Skeletal muscle tissue (tissue), 4 donors: Measurements from ENCODE around the gene TBCK. TPM values are rescaled to one million over a fixed set of nuclear protein-coding genes. Genes with fewer than 3 reads are reported as not detected.

Source experiments
- H3K27ac ChIP-seq: one replicate; pipeline ENCODE4 v1.7.0; 2013; ENCODE audit warnings: mild to moderate bottlenecking, low read depth, low read length, inconsistent platforms
- H3K27me3 ChIP-seq, 3 donors: one replicate each; pipeline ENCODE4 v1.7.0; 2013; ENCODE audit warnings: low read length in 3 of 3; ENCODE audit not compliant: control insufficient read depth in 3 of 3, insufficient read depth in 3 of 3
- H3K36me3 ChIP-seq, 3 donors: one replicate each; pipeline ENCODE4 v1.7.0; 2013; ENCODE audit warnings: low read length in 3 of 3; ENCODE audit not compliant: control insufficient read depth in 3 of 3, insufficient read depth in 3 of 3
- H3K4me1 ChIP-seq, 3 donors: one replicate each; pipeline ENCODE4 v1.7.0; 2013; ENCODE audit warnings: low read length in 3 of 3, mild to moderate bottlenecking in 3 of 3; ENCODE audit not compliant: control insufficient read depth in 3 of 3, insufficient read depth in 3 of 3
- H3K4me3 ChIP-seq, 3 donors: one replicate each; pipeline ENCODE4 v1.7.0; 2013; ENCODE audit warnings: low read length in 3 of 3
- H3K9ac ChIP-seq, 3 donors: one replicate each; pipeline ENCODE4 v1.7.0; 2013; ENCODE audit warnings: low read length in 3 of 3, mild to moderate bottlenecking in 3 of 3, moderate library complexity in 2 of 3, low read depth in 1 of 3
- H3K9me3 ChIP-seq, 3 donors: one replicate each; pipeline ENCODE4 v1.7.0; 2013; ENCODE audit warnings: low read length in 3 of 3; ENCODE audit not compliant: control insufficient read depth in 3 of 3
- total RNA-seq: library from RNA; depleted of rRNA; stranded (reverse); fragments of >200 nt; gene quantifications from one replicate; pipeline ENCODE4 v1.2.3, GENCODE V29; 2014
- donor health status: Osteomylitis.

The TBCK gene
- 55.8 TPM for total RNA-seq

DNA sequence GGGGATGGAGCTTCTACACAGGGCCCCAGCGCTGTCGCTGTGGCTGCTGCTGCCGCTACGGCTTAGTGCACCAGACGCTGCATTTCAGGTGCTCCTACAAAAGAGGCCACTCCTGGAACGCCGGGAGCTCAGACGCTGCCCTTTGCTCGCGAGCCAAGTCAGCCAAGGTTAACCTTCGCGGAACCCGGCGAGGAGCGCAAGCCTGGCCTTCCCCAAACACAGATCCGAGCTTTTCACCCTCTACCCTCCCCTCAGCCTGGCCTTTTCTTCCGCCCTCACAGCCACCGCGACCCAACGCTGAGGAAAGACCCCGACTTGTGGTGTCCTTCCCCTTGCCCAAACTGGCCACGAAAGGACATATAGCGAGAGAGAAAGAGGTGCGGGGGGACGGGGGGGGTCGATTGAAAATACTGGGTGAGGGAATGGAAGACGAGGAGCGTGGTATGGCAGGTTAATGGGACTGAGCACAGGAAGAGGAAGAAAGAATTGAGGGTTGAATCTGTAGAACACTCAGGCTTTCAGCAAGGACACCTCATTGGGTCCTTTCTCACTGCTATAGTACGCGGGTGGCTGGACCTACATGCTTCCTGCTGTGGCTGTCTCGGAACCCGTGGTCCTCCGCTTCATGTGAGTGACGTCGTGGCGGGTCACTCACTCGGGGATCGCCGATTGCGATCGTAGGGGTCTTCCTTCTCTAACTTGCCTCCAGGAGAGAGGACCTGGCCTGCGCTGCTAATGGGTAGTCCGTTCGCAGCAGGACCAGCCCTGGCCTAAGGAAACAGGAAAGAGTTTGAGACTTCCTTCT lies at the start of gene TBCK, which contains the start of gene AIMP1:
TBCK (minus strand) TSS at position 242 of the 805 bp plus-strand sequence. CDS start 7,249 bp downstream, outside the sequence.
AIMP1 (plus strand) TSS at position 583 of the 805 bp plus-strand sequence. CDS start 8,460 bp downstream, outside the sequence.
- peaks cover 13 to 28% (median 24%) of the 10 kb centered on the region in 3 donors for H3K4me1 ChIP-seq
- H3K27ac ChIP-seq, result peak within 1 kb of the TSS; percentile 96
- H3K9ac ChIP-seq, result peak within 1 kb of the TSS; percentile 97 to 99 (median 99)
- H3K4me3 ChIP-seq, result peak within 1 kb of the TSS; percentile 97 to 99 (median 98)
- no peaks in the 10 kb centered on the region for H3K36me3 ChIP-seq
- H3K27me3 ChIP-seq, result no peaks in the 10 kb centered on the region
- H3K9me3 ChIP-seq, result no peaks in the 10 kb centered on the region

DNA sequence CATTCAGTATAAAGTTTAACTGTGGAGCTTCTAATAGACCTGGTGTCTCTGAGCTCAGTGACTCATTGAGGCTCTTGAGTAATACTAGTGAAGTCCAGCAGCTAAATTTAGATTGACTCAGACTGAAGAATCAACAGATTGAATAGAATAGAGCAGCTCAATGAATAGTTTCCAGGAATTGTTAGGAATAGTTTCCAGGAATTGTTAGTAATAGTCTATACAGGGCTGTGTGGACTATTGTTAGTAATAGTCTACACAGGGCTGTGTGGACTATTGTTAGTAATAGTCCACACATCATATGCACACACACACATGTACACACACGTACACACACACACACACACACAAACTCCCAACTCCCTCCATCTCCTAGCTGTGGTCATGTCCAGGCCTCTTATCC lies 49.6 kb upstream of the TBCK start:
- H3K9me3 ChIP-seq, result no peaks in the 10 kb centered on the region
- H3K4me1 ChIP-seq, result peaks cover 0 to 5% (median 0%) of the 10 kb centered on the region in 3 donors
- peak overlapping the region; percentile 25 for H3K27ac ChIP-seq
- no peak overlapping the region for H3K9ac ChIP-seq
- H3K36me3 ChIP-seq, result no peaks in the 10 kb centered on the region
- no peak overlapping the region for H3K4me3 ChIP-seq
- H3K27me3 ChIP-seq, result no peaks in the 10 kb centered on the region

DNA sequence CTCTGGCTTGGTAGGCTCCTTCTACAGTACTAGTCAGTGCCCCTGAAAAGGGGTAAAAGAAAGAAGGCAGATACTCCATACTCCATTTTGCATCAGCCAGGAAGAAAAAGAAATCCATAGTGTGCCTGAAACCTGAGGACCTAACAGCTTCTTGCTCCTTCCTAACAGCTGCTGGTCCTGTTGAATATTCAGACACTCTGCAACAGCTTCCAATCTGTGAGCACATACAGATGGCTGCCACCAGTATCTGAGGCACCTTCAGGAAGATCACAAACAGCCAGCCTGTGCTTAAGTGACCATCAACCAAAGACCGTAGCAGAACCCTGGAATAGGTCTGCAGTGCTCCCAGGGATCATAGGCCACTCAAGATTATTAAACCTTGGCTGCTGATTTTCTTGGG lies 48.3 kb upstream of the TBCK start:
- H3K27ac ChIP-seq, result no peak overlapping the region
- H3K9ac ChIP-seq, result no peak overlapping the region
- H3K27me3 ChIP-seq, result no peaks in the 10 kb centered on the region
- no peak overlapping the region for H3K4me3 ChIP-seq
- no peaks in the 10 kb centered on the region for H3K9me3 ChIP-seq
- no peaks in the 10 kb centered on the region for H3K36me3 ChIP-seq
- peaks cover 0 to 5% (median 0%) of the 10 kb centered on the region in 3 donors for H3K4me1 ChIP-seq

DNA sequence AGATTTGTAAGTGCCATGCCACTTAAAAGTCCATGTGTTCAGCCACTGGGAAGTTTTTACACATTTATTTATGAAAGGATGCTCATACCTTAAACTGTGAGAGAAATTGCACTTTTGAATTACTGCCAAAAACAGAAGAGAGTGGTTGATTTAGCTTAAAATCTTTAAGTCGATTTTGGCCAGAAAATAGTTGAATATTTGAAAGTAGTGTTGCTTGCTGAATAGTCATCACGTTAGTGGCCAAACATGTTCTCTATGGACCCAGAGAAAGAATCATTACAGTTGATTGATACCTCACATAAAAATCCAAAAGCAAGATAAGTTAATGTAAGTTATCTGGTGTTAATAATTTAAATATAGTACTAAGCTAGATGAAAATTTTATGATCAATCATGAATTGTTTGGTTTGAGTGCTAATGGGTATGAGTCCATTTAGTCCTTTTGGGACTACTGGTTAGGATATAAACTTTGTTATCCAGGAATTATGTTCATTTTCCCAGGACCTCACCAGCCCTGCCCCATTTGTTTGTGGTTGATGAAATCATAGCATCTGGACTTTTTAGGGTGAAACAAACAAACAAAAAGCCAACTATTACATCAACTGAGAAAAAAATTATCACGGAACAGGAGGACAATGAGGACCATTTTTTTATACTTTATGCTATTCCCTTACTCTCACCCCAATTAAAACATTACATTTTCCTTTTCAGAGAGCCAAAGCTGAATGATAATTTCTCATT lies 46.2 kb upstream of the TBCK start:
- Histone ChIP-seq H3K4me1 (peaks cover 0 to 5% (median 0%) of the 10 kb centered on the region in 3 donors), H3K27me3 (no peaks in the 10 kb centered on the region), H3K27ac (no peak overlapping the region), H3K9me3 (no peaks in the 10 kb centered on the region), H3K4me3 (no peak overlapping the region), H3K9ac (no peak overlapping the region), H3K36me3 (no peaks in the 10 kb centered on the region)

DNA sequence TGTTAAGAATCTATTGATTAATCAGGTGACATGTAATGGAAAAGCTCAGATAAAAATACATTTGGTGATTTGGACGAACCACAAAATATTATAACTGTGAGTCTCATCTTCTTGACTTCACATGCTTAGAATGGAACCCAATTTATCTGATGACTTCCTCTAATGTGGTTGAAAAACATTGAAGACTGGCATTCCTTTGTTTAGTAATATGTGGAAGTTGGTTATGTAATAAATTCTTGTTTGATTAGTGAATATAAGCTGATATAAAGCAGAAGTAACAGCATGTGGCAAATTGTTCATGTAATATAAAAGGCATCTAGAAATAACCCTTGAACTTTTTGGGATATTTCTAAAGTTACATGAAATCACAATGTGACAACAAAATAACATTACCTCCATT lies 42.9 kb upstream of the TBCK start:
- Histone ChIP-seq H3K9ac (no peak overlapping the region), H3K27ac (no peak overlapping the region), H3K27me3 (no peaks in the 10 kb centered on the region), H3K4me3 (no peak overlapping the region), H3K4me1 (peaks cover 0 to 3% (median 0%) of the 10 kb centered on the region in 3 donors), H3K36me3 (no peaks in the 10 kb centered on the region), H3K9me3 (no peaks in the 10 kb centered on the region)

DNA sequence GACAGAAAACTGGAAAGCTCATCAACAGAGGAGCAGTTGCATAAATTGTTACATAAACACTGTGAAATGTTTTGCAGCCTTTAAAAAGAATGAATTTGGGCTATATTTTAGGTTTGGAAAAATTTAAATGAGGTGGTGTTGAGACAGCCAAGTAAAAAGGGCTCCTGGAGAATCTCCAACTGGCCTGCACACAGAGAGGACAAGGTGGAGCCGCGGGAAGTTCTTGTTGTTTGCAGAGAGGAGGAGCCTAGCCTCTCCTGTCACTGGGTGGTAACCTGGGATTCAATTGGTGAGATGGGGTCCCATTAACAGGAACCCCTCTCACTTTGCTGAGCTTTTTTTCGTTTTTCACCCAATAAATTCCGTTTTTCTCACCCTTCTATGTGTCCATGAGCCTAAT lies 39.2 kb upstream of the TBCK start:
- H3K9ac ChIP-seq, result no peak overlapping the region
- peaks cover 0 to 3% (median 0%) of the 10 kb centered on the region in 3 donors for H3K4me1 ChIP-seq
- no peaks in the 10 kb centered on the region for H3K36me3 ChIP-seq
- H3K4me3 ChIP-seq, result peak overlapping the region in 1 of 3 donors; percentile 21
- H3K27me3 ChIP-seq, result no peaks in the 10 kb centered on the region
- H3K9me3 ChIP-seq, result no peaks in the 10 kb centered on the region
- no peak overlapping the region for H3K27ac ChIP-seq

DNA sequence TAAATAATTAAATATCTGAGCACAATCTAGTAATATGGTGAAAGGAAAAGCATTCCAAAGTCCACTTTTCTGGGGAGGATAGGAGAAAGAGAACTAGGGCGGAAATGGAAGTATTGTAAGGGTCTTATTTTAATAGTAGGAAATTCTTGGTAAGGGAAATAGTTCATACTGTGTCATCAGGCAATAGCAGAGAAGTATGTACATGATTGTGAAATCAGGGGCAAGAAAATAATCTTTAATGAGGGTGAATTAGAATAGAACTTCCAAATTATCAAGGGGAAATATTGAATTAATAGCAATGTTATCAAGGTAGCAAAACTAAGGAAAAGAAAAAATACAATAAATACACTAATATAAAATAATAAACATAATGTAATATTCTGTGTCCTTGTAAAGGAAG lies 37.8 kb upstream of the TBCK start:
- Histone ChIP-seq H3K9ac (no peak overlapping the region), H3K4me1 (peaks cover 0 to 3% (median 0%) of the 10 kb centered on the region in 3 donors), H3K27me3 (no peaks in the 10 kb centered on the region), H3K36me3 (peaks cover 0 to under 1% (median under 1%) of the 10 kb centered on the region in 3 donors), H3K4me3 (no peak overlapping the region), H3K27ac (no peak overlapping the region), H3K9me3 (no peaks in the 10 kb centered on the region)

DNA sequence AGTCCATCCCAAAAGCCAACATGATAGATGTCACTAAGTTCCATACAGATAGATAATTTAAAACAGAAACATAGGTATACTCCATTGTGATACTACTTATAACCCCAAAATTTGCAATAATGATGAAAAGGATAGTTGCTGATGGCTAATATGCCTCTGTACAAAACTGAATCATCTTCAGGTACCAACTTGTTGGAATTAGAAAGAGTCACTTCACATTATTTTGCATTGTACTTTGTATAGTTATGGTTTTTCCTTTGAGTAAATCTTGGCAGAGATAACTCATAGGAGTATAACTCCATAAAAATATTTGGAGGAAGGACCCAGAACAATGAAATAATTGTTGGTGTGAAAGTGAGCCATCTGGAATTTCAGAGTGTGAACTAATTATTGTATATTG lies 35.0 kb upstream of the TBCK start:
- no peak overlapping the region for H3K27ac ChIP-seq
- peaks cover 0 to 10% (median 10%) of the 10 kb centered on the region in 3 donors for H3K36me3 ChIP-seq
- no peak overlapping the region for H3K4me3 ChIP-seq
- no peaks in the 10 kb centered on the region for H3K27me3 ChIP-seq
- no peaks in the 10 kb centered on the region for H3K9me3 ChIP-seq
- H3K4me1 ChIP-seq, result peaks cover 0 to 3% (median 0%) of the 10 kb centered on the region in 3 donors
- no peak overlapping the region for H3K9ac ChIP-seq

DNA sequence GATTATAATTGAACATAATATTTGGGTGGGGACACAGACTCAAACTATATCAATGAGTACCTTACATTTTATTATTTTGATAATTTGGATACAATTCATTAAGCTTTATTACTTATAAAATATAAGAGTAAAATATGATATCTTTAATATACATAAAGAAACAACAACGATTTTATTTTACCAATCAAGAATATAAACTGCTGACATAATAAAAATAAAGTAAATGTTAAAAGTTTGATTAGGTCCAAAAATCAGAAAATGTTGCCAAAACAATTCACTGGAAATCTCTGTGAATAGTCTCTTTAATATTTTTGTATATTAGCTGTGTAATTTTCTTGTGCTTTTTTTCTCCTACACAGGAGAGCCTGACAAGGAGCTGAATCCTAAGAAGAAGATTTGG lies 31.2 kb upstream of the TBCK start:
- H3K4me1 ChIP-seq, result no peaks in the 10 kb centered on the region
- peaks cover 0 to 10% (median 10%) of the 10 kb centered on the region in 3 donors for H3K36me3 ChIP-seq
- H3K27ac ChIP-seq, result no peak overlapping the region
- no peaks in the 10 kb centered on the region for H3K27me3 ChIP-seq
- H3K9me3 ChIP-seq, result no peaks in the 10 kb centered on the region
- H3K4me3 ChIP-seq, result no peak overlapping the region
- H3K9ac ChIP-seq, result no peak overlapping the region

DNA sequence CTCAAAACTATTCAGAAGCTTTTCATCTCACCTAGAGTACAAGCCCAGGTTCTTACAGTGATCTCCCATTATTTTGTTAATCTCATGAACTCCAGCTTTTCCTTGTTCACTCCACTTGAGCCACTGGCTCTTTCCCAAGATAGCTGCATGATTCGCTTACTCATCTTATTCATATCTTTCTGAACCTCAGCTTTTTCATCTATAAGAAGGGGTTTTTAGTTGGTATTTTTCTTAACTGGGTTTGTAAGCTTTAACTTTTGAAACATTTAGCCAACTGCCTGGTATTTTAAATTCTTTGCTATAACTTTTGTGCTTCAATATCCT lies 28.6 kb upstream of the TBCK start:
- Histone ChIP-seq H3K4me3 (no peak overlapping the region), H3K27ac (no peak overlapping the region), H3K9ac (no peak overlapping the region), H3K9me3 (no peaks in the 10 kb centered on the region), H3K36me3 (peaks cover 0 to 13% (median 12%) of the 10 kb centered on the region in 3 donors), H3K27me3 (no peaks in the 10 kb centered on the region), H3K4me1 (no peaks in the 10 kb centered on the region)
